GM18909 (cell line): ENCODE data around the gene IQGAP2.
"Not testable (repeated sequence)": the region's sequence is repeated elsewhere in the genome, so short reads cannot be mapped to it uniquely, and the experiment has no call there.

Experiments used
- ATAC-seq: cut with Tn5 transposase; IDR thresholded peaks from one replicate; pipeline ENCODE4 v1.9.1; 2021; ENCODE audit warnings: mild to moderate bottlenecking; ENCODE audit not compliant: unreplicated experiment, poor library complexity

The IQGAP2 gene

DNA sequence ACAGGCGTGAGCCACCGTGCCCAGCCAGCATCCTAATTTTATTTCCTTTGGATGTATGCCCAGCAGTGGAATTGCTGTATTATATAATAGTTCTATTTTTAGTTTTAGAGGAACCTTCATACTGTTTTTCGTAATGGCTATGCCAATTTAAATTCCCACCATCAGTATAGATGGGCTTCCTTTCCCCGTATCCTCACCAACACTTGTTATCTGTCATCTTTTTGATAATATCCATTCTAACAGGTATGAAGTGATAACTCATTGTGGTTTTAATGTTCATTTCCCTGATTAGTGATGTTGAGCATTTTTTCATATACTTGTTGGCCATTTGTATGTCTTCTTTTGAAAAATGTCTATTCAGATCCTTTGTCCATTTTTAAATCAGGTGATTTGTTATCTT lies 325.9 kb downstream of the IQGAP2 start:
- no peak for ATAC-seq

DNA sequence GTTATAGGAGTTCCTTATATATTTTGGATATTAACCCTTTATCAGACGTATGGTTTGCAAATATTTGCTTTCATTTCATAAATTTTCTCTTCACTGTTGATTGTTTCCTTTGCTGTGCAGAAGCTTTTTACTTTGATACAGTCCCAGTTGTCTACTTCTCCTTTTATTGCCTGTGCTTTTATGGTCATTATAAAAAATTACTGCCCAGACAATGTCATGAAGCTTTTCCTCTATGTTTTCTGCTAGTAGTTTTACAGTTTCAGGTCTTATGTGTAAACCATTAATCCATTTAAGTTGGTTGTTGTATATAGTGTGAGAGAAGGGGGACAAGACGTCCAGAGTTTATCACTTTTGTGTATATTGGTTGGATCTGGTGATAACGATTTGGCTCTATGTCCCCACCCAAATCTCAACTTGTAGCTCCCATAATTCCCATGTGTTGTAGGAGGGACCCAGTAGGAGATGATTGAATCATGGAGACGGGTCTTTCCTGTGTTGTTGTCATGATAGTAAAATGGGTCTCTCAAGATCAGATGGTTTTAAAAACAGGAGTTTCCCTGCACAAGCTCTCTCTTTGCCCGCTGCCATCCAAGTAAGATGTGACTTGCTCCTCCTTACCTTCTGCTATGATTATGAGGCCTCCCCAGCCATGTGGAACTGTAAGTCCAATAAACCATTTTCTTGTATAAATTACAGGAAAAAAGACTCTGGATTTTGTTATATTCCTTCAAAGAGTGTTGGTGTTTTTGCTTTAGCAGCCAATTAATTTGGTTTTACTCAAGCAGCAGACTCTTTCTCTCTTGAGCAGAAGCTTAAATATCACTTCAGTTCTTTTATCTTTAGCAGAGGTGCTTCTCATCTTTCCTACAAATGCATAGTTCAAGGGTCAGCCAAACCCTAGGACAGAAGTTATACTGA lies 326.5 kb downstream of the IQGAP2 start:
- ATAC-seq, result no peak

DNA sequence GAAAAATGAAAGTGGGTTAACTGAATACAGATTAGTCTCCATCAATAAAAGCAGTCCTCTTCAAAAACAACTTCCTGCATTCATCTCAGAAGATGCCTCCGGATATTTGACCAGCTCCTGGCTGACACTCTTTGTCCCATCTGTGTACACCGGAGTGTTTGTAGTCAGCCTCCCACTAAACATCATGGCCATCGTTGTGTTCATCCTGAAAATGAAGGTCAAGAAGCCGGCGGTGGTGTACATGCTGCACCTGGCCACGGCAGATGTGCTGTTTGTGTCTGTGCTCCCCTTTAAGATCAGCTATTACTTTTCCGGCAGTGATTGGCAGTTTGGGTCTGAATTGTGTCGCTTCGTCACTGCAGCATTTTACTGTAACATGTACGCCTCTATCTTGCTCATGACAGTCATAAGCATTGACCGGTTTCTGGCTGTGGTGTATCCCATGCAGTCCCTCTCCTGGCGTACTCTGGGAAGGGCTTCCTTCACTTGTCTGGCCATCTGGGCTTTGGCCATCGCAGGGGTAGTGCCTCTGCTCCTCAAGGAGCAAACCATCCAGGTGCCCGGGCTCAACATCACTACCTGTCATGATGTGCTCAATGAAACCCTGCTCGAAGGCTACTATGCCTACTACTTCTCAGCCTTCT lies 329.4 kb downstream of the IQGAP2 start:
- no peak for ATAC-seq

DNA sequence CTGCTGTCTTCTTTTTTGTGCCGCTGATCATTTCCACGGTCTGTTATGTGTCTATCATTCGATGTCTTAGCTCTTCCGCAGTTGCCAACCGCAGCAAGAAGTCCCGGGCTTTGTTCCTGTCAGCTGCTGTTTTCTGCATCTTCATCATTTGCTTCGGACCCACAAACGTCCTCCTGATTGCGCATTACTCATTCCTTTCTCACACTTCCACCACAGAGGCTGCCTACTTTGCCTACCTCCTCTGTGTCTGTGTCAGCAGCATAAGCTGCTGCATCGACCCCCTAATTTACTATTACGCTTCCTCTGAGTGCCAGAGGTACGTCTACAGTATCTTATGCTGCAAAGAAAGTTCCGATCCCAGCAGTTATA lies 329.9 kb downstream of the IQGAP2 start:
- ATAC-seq, result no peak

DNA sequence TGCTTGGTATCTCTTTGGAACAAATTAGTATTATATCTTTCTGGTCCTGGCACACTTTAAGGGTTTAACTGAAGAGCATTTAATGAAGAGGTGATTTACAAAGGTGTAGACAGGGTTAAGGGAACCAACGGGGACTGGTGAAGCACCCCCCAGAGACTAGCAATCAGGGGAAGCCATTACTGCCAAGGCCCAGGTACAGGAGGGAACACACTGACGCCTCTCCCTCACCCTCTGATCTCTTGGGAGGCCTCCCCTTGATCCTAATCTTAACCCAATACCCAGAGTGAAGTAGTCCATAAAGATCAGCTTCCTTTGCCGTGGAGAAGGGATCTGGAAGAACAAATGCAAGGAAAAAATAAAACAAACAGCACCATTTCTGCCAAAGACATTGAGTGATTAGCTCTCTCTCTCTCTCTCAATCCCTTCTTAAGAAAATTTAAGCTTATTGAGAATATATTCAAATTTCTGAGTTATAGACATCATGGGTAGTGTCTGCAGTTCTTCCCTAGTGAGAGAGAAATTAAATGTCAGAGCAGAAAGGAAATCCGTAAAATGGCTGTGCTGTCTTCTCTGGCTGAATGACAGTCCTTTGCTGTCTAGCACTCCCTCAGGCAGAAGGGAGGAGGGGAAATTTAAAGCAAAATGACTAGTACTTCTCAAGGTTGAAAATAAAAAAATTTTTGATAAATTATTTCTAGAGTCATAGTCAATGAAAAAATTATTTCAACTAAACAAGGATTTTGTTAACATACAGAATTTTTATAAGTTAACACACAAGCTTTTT lies 332.9 kb downstream of the IQGAP2 start:
- no peak for ATAC-seq

DNA sequence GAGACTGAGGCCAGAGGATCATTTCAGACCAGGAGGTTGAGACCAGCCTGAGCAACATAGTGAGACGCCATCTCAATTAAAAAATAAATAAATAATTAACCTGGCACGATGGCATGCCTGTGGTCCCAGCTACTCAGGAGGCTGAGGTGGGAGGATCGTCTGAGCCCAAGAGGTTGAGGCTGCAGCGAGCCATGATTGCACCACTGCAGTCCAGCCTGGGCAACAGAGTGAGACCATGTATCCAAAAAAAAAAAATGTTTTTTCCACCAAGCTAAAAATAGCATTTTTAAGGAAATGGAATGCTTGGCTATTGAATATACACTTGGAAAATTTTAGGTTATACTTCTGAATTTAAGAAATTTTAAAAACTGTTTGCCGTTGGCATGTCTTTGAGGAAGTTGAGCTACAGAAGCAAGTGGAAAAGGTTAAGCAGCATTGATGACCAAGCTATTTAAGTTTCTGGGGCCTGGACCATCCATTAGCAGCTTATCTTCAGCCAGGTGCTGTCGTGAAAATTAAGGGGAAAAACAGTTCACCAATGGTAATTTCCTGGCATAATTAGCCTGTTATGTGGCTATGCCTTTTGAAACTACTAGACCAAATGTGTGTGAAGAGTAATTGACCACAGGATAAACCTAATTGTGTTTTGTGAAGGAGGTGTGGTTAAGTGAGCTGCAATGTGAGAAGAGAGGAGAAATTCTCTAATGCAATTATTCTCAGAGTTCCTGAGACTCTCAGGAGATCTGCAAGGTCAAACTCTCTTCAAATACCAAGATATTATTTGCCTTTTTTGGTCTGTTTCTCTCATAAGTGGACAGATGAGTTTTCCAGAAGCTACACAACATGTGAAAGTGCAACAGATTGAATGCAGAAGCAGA lies 333.8 kb downstream of the IQGAP2 start:
- no peak for ATAC-seq

DNA sequence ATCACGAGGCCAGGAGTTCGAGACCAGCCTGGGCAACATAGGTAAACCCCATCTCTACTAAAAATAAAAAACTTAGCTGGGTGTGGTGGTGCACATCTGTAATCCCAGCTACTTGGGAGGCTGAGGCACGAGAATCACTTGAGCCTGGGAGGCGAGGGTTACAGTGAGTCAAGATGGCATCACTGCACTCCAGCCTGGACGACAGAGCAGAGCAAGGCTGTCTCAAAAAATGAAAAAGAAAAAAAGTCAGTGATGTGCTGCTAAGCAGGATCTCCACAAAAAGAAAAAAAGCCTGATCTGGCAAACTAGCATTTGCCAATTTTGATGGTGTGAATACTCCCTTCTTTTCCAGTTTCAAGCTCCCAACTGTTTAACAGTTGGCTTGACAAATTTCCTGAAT lies 334.8 kb downstream of the IQGAP2 start:
- no peak for ATAC-seq

DNA sequence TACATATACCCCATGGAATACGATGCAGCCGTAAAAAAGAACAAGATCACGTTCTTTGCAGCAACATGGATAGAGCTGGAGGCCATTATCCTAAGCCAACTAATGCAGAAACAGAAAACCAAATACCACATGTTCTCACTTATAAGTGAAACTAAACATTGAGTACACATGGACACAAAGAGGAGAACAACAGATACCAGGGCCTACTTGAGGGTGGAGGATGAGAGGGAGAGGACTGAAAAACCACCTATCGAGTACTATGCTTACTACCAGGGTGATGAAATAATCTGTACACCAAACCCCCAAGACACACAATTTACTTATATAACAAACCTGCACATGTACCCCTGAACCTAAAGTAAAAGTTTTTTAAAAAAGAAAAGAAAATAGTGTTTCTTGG lies 338.4 kb downstream of the IQGAP2 start:
- not testable (repeated sequence) for ATAC-seq

DNA sequence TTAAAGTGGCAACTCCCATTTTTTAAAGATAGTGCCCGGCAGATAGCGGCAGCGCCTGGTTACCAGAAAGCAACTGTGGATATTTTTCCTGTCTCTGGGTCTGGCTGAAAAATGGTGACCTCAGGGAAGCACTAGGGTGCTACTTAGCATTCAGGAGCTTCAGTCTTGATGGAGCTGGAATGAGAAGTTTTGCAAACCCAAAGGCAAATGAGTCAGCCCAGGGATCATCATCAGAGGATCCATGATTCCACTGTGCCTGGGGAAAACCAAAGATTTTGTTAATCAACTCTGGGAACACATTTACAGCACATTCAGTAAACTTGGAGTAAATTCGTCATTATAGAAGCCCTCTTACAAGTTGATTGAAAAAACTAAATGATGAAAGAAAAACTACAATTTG lies 339.5 kb downstream of the IQGAP2 start:
- no peak for ATAC-seq

DNA sequence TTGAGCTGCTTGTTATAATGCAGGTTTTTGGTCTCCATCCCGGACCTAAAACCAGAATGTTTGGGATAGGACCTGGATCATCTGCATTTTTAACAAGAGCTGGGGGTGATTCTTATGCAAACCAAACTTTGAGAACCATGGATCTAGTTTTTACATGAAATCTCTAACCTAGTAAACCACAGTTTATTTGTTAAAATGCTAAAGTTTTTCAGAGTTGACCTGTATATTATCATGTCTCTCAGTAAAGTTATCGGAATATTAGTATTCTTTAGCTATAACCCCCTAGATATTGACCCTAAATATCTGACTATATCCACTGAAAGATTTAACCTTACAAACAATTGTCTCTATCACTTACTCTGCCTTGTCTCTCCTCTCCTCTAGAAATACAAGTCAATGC lies 341.5 kb downstream of the IQGAP2 start:
- ATAC-seq, result no peak

DNA sequence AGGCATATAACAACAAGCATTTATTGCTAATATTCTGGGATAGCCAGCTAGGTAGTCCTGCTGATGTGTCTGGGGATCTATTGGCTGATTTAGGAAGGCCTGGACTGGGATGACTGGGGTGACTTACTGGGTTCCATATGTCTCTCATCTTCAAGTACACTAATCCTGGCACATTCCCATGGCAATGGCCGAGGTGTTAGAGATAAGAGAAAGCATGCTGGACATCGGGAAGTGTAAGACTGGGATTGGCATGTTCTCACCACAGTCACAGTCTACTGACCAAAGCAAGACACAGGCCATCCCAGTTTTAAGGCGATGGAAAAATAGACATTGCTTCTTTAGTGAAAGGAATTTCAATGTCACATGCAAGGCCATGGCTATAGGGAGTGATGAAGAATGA lies 342.6 kb downstream of the IQGAP2 start:
- no peak for ATAC-seq

DNA sequence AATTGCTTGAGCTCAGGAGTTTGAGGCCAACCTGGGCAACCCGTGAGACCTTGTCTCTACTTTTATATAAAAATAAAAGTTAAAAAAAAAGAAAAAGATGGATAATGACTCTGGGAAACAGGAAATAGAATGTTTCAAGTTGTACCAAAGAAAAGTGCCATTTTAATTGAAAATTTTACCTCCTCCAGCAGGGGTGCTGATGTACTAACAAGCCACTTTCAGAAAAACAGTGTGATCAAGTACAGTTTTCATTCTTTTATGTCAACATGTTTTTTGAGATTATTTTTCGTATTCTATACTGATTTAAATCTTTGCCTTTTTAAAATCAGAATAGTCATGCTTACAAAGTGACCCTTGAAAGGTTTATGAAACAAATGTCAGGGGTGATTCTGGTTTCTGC lies 343.6 kb downstream of the IQGAP2 start:
- ATAC-seq, result no peak

DNA sequence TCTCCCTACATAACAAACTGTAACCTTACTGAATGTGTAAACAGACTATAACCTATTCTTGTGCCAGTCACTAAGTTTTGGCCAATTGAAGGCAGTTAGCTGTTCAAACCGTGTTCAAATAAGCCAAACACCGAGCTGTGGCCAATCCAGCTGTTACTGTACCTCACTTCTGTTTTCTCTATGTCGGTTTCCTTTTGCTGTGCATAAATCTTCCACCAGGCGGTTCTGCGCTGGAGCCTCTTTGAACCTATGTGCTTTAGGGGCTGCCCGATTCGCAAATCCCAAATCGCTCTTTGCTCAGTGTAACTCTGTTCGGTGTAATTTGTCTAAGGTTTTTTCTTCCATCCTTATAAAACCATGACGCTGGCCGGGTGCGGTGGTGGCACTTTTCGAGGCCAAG lies 344.6 kb downstream of the IQGAP2 start:
- ATAC-seq, result no peak

DNA sequence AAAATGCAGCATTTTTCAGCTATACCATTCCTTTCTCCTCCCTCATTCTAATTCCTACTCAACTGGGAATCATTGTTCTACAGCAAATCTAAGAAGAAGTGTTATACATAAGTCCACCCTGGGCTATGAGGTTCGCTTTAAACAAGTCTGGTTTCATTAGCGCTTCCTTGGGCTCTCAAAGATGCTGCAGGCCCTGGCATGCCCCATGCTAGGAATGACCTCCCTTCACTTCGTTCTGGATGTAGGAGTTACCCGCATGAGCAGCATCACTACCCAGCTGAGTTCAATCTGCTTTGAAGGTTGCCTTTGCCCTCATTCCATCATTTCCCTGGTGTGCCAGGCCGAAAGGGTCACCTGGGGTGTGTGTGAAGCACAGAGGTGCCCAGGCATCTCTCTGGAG lies 348.2 kb downstream of the IQGAP2 start:
- no peak for ATAC-seq

DNA sequence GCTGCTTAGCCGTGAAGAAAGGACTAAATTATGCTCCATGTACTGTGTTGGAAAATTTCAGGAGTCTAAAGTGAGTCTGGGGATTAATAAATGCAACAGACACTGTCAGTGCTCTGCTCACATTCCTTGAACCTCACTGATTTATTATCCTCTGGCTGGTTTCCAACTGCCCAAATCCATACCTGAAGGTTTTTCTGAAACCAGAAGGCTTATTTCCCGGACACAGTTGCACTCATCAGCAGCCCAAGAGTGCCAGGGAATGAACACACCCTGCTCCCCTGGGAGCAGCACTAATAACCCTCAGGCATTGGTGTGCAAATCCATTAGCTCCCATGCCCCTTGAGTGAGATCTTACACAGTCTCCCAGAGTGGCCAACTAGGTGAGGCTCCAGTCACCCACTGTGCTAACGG lies 351.6 kb downstream of the IQGAP2 start:
- ATAC-seq, result no peak

DNA sequence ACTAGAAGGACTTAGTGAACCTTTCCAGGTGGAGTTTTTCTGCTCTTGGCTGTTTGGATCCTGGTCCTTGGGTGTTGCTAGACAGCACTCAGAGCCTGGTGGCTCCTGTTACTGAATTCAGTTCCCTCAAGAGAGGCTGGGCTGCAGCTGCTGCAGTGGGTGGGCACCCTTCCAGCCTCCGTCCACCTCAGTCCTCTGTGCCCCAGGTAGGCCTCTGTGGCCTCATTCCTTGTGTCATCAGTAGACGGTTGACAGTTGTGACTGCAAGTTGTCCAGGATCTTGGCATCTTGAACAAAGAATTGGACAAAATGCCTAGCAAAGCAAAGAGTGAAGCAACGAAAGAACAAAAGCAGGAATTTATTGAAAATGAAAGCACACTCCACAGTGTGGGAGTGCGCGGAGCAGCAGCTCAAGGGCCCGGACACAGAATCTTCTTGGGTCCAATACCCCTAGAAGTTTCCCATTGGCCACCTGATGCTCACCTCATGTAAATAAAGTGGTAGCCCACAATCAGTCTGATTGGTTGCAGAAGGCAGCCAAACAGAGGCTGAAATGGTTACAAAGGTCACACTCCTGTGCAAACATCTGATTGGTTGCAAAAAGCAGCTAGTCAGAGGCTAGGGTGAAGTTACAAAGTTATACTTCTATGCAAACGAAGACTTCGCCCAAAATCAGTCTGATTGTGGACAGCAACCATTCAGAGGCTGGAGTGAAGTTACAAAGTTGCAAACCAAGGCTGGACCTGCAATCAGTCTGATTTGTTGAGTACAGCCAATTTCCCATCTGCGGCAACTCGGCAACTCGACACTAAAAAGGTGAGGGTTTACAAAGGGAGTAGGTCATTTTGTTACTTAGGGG lies 352.9 kb downstream of the IQGAP2 start:
- ATAC-seq, result no peak

DNA sequence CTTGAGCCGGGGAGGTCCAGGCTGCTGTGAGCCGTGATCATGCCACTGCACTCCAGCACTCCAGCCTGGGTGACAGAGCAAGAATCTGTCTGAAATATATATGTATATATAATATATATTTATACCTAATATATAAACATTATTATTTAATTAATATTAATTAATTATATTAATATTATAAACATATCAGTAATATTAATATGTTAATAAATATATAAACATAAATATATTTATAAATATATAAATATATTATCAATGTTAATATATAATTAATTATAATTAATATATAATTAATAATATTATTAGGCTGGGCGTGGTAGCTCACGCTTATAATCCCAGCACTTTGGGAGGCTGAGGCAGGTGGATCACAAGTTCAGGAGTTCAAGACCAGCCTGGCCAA lies 354.0 kb downstream of the IQGAP2 start:
- ATAC-seq, result no peak
